Activated CD8-positive, alpha-beta memory T cell treated with anti-CD3 and anti-CD28 coated beads for 36 hours (primary cell): ENCODE measurements around the gene PLA2G2D. TPM values are rescaled to one million over a fixed set of nuclear protein-coding genes. Genes with fewer than 3 reads are reported as not detected.

Experiments
- CTCF ChIA-PET: fragments of 350-600 bp; sonication (Branson Sonifier 250); formaldehyde crosslinking; loops from one replicate; lab custom pipeline; 2021; ENCODE audit warnings: antibody characterized with exemption; lab: Charles Lee
- POLR2A ChIA-PET: fragments of 350-600 bp; sonication (Branson Sonifier 250); formaldehyde crosslinking; loops from one replicate; lab custom pipeline; 2021; ENCODE audit warnings: antibody characterized with exemption; lab: Charles Lee
- total RNA-seq, 2 experiments: library from RNA; stranded (reverse); gene quantifications; one replicate each; pipeline ENCODE4 v1.2.3, GENCODE V29; 2021

The PLA2G2D gene, protein sequence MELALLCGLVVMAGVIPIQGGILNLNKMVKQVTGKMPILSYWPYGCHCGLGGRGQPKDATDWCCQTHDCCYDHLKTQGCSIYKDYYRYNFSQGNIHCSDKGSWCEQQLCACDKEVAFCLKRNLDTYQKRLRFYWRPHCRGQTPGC
- not detected for total RNA-seq

DNA sequence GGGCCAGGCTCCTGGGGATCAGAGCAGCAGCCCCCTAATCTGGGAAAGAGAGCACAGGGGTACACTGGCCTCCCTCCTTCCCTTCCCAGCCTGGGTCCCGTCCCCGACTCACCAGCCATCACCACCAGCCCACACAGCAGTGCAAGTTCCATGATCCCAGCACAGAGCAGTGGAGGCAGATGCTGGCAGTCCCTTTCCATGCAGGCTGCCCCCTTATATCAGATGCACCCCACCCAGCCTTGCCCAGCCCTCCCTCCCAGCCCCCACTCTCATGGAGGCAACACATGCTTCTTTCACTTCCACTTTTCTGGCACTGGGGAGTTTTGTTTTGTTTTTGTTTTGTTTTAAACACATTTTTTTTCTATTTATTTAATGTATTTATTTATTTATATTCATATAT is at the start of gene PLA2G2D:
PLA2G2D (minus strand) TSS at position 190 of the 400 bp plus-strand sequence; CDS start at position 152, 38 bp downstream.
- CTCF ChIA-PET: no interaction called here
- POLR2A ChIA-PET: no interaction called here

DNA sequence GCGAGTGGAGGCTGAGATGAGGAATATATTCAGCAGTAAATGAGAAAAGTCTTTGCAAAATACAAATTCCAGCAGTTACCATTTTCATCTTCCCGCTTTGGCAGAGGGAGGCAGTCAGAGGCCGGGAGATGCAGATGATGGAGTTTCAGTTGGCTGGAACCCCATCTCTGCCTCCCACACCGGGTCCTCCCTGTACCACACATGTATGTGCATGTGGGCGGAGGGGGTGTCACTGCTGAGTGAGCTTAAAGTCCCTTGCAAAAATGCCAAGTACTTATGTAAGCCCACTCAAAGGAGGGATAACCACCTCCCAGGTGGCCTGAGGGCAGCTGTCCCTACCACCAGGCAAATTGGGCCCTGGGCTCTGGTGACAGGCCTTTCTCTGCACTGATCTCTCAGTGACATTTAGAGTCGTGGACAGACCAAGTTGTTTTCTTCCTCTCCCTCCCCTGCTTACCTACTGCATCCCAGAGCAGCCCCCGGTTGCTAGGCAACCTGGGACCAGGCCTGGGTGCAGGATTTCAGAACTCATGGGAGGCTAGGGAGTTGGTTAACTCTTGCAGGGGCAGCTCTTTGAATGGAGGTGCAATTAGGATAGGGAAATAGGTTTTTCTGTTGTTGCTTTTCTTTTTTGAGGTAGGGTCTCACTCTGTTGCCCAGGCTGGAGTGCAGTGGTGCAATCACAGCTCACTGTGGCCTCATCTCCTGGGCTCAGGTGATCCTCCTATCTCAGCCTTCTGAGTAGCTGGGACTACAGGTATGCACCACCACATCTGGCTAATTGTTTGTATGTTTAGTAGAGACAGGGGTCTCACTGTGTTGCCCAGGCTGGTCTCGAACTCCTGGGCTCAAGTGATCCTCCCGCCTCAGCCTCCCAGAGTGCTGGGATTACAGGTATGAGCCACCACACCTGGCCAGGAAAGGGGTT is 49.5 kb upstream of the PLA2G2D start:
- ChIA-PET CTCF (no interaction called here), POLR2A (no interaction called here)

DNA sequence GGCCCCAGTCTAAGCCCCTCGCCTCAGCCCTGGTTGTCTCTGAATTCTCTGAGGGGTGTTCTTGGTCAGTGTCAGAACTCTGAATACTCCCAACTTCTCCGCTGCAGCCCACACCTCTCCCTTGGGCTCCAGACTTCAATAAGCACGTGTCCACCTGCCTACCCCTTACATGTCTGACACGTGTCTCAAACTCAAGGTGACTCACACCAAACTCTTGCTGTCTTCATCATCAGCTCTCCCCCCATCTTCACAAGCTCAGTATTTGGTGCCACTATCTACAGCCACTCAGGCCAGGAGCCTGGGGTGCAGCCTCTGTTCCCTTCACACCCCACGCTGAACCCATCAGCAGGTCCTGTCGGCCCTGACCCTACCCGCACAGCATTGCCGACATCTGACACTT is 47.8 kb upstream of the PLA2G2D start:
- ChIA-PET POLR2A (no interaction called here), CTCF (interaction anchor here (0.6 kb wide), 1 partner anchor 386 kb away, joined by 3 read pairs; no protein-coding TSS in a partner anchor)

DNA sequence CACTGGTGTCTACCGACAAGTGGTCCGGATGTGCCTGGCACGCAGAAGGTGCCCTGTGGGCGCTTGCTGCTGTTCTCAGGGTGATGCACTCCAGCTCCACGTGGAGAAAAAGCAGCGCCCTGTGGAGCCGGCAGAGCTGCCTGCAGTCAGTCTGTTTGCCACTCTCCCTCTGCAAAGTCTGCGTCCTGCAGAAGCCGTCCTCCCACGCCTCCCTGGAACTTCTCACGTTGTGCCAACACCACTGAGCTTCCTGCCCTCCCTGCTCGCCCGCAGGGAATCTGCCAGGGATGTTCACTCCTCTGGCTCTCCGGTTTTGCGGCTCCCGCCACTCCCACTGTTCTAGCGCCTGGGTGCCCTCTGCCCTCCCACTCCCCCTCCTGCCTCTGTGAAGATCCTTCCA is 46.7 kb upstream of the PLA2G2D start:
- ChIA-PET CTCF (interaction anchor here (0.9 to 1.5 kb wide), 3 partner anchors 13 to 30 kb away, joined by 3 to 6 read pairs (median 3); no protein-coding TSS in a partner anchor), POLR2A (no interaction called here)

DNA sequence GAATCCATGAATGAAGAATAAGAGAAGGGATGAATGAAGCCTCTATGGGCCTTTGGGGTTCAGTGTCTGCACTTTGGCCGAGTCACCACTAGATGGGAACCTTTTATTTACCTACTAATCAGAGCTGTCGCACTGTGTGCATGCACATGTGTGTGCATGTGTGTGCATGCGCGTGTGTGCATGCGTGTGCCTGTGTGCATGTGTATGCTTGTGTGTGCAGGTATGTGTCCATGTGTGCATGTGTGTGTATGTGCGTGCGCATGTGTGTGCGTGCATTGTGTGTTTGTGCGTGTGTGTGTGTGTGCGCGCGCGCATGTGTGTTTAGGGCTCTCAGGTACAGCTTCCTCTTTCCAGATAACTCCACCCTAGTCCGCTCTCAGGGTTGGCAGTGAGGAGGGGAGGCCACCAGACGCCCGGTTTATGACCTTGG is 46.2 kb upstream of the PLA2G2D start:
- CTCF ChIA-PET: interaction anchor here (0.5 to 1.5 kb wide), 4 partner anchors 14 to 90 kb away, joined by 3 to 6 read pairs (median 3); no protein-coding TSS in a partner anchor
- POLR2A ChIA-PET: no interaction called here

DNA sequence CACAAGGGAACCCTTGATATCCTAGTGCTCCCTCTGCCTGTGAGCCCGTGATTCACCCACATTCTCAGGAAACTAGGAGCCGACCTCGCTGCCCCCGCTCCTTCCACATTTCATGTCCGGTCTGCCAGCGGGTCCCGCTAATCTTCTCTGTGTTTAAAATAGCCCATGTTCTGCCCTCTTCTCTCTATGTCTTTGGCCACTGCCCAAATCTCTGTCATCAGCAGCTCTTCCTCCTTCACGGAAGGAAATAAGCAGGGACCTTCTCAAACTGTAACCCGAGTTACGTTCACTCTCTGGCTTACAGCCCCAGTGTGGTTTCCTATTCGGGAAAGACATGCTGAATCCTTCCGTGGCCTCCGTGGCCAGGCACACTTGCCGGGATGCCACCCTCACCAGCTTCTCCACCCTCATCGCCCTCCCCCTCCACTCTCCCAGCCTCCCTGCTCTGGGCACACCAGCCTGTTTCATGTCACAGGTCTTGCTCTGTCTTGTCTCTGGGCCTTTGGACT is 45.4 kb upstream of the PLA2G2D start:
- POLR2A ChIA-PET: no interaction called here
- CTCF ChIA-PET: interaction anchor here (1.0 to 1.5 kb wide), 2 partner anchors 9 to 31 kb away, joined by 3 to 6 read pairs; no protein-coding TSS in a partner anchor

DNA sequence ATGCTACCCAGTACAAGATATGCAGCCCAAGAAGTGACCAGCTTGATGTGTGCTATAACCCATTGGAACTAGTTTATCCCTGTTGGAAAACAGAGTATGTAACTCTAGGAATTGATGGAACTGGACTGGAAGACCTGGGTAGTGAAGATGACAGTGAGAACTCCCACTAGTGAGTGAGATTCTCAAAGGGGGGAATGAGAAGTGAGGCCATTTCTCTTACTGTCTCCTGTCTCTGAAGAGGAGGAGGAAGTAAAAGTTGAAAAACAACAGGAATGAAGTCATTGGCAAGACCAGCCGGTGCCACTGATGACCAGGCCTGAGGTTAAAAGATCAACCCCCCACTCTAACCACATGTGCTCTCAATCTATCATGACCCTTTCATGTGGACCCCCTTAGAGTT is 40.7 kb upstream of the PLA2G2D start:
- ChIA-PET POLR2A (no interaction called here), CTCF (no interaction called here)

DNA sequence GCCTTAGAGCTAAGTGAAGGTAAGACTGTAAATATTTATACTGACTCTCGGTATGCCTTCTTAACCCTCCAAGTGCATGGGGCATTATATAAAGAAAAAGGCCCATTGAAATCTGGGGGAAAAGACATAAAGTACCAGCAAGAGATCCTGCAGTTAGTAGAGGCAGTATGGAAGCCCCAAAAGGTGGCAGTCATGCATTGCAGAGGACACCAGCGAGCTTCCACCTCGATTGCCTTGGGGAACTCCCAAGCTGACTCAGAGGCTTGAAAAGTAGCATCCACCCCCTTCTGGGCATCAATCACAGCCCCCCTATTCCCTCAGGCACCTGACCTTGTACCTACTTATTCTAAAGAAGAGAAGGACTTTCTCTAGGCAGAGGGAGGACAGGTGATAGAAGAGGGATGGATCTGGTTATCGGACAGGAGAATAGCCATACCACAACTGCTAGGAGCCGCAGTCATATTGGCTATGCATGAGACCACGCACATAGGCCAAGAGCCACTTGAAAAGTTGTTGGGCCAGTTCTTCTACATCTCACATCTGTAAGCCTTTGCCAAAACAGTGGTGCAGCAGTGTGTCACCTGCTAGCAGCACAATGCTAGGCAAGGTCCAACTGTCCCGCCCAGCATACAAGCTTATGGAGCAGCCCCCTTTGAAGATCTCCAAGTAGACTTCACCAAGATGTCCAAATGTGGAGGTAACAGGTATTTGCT is 39.2 kb upstream of the PLA2G2D start:
- POLR2A ChIA-PET: no interaction called here
- CTCF ChIA-PET: interaction anchor here (1.4 kb wide), 1 partner anchor 36 kb away, joined by 3 read pairs; no protein-coding TSS in a partner anchor

DNA sequence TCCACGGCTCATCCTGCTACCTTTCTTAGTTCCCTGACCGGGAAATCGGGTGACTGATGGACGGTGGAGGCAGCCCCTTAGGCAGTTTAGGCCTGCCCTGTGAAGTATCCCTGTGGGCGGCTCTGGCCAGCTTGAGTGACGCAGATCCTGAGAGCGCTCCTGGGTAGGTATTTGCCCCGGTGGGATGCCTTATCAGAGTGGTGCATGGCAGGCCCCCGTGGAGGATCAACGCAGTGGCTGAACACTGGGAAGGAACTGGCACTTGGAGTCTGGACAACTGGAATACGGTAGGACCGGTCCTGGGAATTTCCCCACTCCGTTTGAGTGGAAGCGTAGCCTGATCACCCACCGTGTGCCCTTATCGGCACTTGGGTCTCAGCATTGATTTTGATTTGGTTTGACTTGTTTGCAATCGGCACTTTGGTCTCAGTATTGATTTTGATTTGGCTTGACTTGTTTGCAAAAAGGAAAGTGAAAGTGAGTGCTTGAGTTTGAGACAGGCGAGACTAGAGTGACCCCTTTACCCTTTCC is 35.0 kb upstream of the PLA2G2D start:
- POLR2A ChIA-PET: no interaction called here
- CTCF ChIA-PET: interaction anchor here (1.1 kb wide), 1 partner anchor 237 kb away, joined by 3 read pairs; no protein-coding TSS in a partner anchor

DNA sequence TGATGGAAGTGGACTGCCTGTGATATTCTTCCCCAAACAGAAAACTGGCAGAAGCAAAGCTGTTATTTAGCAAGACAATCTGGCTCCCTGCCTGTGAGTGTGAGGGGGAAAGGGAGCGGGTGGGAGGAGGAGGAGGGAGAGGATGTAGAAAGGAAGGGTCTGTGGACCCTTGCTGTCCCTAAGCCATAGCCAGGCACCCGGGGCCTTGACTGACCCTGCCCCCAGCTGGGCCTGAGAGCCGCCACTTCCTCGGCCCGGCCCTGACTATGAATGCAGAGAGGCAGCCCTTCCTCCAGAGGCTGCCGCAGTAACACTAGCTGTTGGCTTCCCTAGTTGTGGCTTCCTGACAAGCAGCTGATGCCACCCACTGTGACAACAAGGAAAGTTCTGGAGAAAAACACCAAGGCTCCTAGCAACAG is 33.7 kb upstream of the PLA2G2D start:
- POLR2A ChIA-PET: no interaction called here
- CTCF ChIA-PET: interaction anchor here (0.7 to 2.4 kb wide), 7 partner anchors 178 to 341 kb away, joined by 3 to 19 read pairs (median 6); no protein-coding TSS in a partner anchor

DNA sequence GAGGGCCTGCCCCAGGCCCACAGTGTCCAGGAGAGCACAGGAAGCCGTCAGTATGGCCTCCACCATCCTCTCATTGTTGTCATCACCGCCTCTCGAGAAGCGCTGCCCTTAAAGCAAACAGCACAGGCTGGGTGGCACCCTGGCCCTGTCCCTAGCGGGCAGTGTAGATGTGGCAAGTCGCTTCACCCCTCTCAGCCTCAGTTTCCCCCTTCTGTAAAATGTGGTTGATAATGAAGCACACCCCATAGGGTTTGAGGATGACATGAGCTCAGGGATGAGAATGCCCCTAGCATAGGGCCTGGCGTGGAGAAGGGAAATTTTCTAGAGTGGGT is 33.2 kb upstream of the PLA2G2D start:
- CTCF ChIA-PET: interaction anchor here (0.7 to 2.4 kb wide), 9 partner anchors 10 to 341 kb away, joined by 3 to 19 read pairs (median 4); no protein-coding TSS in a partner anchor
- POLR2A ChIA-PET: no interaction called here

DNA sequence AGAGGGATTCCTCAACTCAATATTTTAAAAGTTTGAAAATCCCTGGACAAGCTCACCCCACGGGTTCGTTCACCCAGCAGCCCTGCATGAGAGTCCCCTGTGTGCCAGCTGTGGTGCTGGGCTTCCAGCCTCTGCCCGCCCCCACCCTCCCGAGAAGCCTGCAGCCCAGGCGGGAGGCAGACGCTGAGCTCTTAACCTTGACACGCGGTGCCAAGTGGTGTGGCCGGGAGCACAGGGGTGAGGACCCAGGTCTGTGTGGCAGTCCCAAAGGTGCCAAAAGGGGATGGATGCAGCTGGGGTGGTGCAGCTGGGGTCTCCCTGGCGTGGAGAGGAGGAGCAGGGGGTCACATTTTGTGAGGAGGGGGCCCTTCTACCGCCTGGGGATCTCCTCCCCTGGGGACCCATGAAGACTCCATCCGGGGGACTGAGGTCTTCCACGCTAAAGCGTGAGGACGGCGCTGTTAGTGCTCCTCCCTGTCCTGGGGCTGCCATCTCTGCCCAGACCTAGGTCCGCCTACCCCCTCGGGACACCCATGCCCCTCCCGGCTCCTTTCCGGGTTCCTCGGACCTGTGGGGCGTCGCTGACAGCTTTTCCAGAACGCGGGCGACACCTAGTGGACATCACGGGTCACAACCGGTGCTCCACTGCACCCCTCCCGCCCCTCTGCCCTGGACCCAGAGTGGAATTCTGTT is 32.7 kb upstream of the PLA2G2D start:
- POLR2A ChIA-PET: no interaction called here
- CTCF ChIA-PET: interaction anchor here (0.6 to 2.4 kb wide), 14 partner anchors 11 to 342 kb away, joined by 3 to 19 read pairs (median 4); no protein-coding TSS in a partner anchor

DNA sequence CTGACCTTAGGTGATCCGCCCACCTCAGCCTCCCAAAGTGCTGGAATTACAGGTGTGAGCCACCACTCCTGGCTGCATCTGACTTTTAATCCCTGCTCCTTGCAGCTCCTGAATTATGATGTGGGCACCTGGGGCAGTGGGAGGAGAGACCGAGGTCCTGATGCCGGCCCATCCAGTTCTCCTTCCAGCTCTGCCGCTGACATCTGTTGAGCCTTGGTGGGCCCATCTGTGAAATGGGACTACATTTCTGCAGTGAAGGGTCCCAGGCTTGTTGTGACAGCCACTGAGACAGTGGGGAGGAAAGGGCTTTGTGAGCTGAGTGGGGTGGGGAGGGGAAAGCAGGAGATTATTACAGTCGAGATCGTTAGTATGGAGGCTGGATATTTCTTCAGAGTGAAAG is 31.6 kb upstream of the PLA2G2D start:
- ChIA-PET POLR2A (no interaction called here), CTCF (interaction anchor here (1.3 to 2.3 kb wide), 2 partner anchors 62 to 343 kb away, joined by 3 to 6 read pairs; no protein-coding TSS in a partner anchor)

DNA sequence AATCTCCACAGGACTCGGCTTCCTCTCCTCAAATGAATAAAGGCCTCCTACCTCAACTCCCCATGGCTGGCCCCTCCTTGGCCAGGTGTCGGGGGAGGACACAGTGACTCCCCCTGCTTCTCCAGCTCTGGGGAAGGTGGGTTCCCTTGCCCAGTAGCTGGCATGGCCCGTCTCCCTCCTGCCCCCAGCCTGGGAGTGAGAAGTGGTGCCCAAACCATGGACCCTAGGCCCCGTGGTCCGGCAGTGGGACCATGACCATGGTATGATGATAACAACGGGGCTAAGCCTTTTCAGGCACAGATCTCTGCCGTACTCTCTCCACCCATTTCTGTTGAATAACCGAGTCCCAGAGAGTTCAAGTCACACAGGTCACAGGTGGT is 31.0 kb upstream of the PLA2G2D start:
- CTCF ChIA-PET: interaction anchor here (1.3 kb wide), 1 partner anchor 63 kb away, joined by 3 read pairs; no protein-coding TSS in a partner anchor
- POLR2A ChIA-PET: no interaction called here

DNA sequence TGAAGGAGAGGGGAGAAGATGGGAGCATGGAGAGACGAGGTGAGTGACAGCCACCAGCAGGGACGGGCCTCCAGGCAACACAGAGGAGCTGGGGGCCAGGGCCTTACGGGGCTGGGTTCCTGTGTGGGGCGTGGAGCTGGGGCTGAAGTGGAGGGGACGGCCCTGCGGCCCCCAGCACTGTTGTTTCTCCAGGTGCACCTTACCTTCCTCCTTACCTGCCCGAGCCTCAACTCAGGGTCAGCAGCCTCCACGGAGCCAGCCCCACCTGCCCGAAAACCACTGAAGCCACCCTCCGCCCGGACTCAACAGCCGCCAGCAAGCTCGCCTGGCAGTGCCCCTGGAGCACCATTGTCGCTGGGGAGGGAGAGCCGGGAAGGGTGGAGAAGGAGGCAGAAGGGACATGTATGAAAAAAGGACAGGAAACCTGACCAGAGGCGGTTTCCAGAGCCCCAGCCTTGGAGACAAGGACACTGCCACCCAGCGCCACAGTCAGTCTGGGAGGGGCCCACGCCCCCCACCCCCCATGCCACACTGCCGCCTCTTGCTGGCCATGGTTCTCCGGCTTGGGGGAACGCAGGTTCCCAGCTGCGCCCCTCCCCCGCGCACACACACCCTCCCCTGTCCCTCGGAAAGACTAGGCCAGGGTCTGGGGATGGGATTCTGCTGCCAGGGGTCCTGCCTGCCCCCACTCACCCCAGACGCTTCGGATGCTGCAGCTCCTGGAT is 30.4 kb upstream of the PLA2G2D start:
- CTCF ChIA-PET: interaction anchor here (1.3 kb wide), 1 partner anchor 63 kb away, joined by 3 read pairs; no protein-coding TSS in a partner anchor
- POLR2A ChIA-PET: no interaction called here

DNA sequence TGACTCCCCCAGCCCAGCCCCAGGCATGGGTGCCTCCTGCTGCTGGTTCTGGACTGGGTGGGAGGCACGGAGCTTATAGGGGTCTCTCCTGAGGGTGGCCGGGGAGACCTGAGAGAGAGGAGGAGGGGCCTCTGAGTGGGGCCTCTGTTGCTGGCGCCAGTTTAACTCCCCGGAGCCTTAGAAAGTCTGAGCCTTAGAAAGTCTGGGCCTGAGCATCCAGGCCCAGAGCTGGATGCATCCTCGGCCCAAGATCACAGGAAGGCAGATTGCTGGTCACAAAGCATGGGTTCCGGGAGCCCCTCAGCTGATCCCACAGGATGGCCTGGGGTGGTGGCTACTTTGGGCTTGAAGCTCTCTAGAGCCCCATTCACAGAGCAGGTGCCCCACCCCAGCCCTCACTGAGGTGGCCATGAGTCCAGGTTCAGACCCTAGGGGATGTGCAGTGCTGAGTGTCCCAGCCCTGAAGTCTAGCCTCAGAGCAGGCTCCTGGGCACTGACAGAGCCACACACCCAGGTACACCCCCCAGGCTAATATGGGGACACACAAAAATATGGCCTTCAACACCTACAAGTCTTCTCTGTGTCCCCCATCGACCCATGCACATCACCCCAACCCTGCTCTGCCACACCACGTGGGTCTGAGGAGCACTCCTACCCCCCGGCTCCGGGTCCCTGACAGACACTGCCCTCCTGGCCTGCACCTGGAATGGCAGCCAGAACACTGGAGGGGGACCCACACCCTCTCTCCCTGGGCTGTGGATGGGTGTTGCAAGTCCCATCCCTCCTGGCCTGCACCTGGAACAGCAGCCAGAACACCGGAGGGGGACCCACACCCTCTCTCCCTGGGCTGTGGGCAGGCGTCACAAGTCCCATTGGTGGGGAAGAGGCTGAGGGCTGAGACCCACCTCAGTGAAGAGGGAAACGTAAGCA is 29.5 kb upstream of the PLA2G2D start:
- ChIA-PET POLR2A (no interaction called here), CTCF (no interaction called here)
